ENCODE results near the gene GOLT1A.

The GOLT1A gene

GRCh38 chr1:204227351-204227750 is 13.6 kb upstream of the GOLT1A start:
- Histone ChIP-seq H3K4me1 (ENCODE audit: insufficient read depth, low read length) (no peaks in the 10 kb centered on the region), H3K9ac (ENCODE audit: low read depth, low read length) (no peak overlapping the region), H3K27me3 (ENCODE audit: insufficient read depth, low read length, poor library complexity) (peaks cover 10% of the 10 kb centered on the region), H3K4me2 (ENCODE audit: insufficient read depth, low read length) (no peak overlapping the region), H3K27ac (ENCODE audit: low read length) (no peak overlapping the region), H3K9me3 (ENCODE audit: insufficient read depth, low read length, severe bottlenecking) (no peaks in the 10 kb centered on the region), H3K79me2 (ENCODE audit: insufficient read depth, low read length) (no peaks in the 10 kb centered on the region), H2AFZ (ENCODE audit: low read depth, low read length) (no peak overlapping the region), H3K4me3 (ENCODE audit: low read depth in 1 of 2, low read length in 2 of 2) (no peak overlapping the region), H3K36me3 (ENCODE audit: insufficient read depth, low read length) (no peaks in the 10 kb centered on the region), H4K20me1 (ENCODE audit: insufficient read depth, low read length) (no peaks in the 10 kb centered on the region)
- no peak for DNase-seq
- TF ChIP-seq EZH2 (IDR thresholded peaks at IDR 0.05; ENCODE audit: borderline replicate concordance, low read depth, low read length, severe bottlenecking): no peak
- ATAC-seq (ENCODE audit: insufficient read depth, low read depth): no peak

DNA sequence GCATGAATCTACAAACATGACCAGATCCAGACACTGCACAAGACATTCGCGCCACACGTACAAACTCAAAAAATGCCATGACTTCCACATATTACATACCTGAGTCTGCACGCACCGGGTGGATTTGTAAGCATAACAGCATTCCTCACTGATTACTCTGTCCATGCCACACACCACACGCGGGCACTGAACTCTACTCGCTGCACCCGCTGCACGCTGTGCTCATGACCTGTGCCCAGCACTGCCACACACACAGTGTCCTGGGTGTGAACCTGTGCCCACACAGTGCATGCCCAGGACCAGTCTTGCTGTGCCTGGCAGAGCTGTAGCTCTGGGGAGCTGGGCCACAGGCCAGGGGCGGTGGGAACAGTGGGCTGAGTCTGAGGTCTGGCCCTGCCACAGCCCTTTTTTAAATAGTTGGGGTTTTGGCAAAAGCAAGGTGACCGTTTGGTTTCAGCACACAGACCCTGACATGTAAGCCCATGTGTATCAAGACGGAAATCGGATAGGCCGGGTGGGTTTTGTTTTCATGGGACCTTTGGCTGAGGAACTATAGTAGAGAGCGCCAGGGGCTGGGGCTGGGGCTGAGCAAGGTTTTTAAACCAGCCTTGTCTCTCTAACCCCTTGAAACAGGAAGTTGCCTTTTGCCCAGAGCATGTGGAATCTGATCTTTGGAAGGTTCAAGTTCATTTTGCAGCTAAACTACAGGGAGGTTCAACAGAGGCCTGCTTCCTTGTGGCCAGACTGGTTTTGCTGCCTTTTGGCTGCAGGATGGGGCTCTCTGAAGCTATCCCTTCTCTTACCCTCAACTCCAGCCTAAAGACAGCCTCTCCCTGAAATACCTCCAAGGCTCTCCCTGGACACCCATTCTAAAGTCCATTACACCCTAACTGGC is 12.3 kb upstream of the GOLT1A start:
- H3K9ac ChIP-seq (ENCODE audit: low read depth, low read length): no peak overlapping the region
- no peaks in the 10 kb centered on the region for H3K4me1 ChIP-seq (ENCODE audit: insufficient read depth, low read length)
- H3K36me3 ChIP-seq (ENCODE audit: insufficient read depth, low read length): no peaks in the 10 kb centered on the region
- no peak overlapping the region for H3K27ac ChIP-seq (ENCODE audit: low read length)
- no peaks in the 10 kb centered on the region for H4K20me1 ChIP-seq (ENCODE audit: insufficient read depth, low read length)
- H3K9me3 ChIP-seq (ENCODE audit: insufficient read depth, low read length, severe bottlenecking): no peaks in the 10 kb centered on the region
- H2AFZ ChIP-seq (ENCODE audit: low read depth, low read length): no peak overlapping the region
- no peak overlapping the region for H3K4me2 ChIP-seq (ENCODE audit: insufficient read depth, low read length)
- DNase-seq (no peak), ATAC-seq (ENCODE audit: insufficient read depth, low read depth) (no peak)
- H3K79me2 ChIP-seq (ENCODE audit: insufficient read depth, low read length): no peaks in the 10 kb centered on the region
- TF ChIP-seq EZH2 (IDR thresholded peaks at IDR 0.05; ENCODE audit: borderline replicate concordance, low read depth, low read length, severe bottlenecking) (no peak), CTCF (IDR thresholded peaks at IDR 0.05; ENCODE audit: borderline replicate concordance, extremely low read depth, low read length, poor library complexity, severe bottlenecking) (no peak)
- no peak overlapping the region for H3K4me3 ChIP-seq (ENCODE audit: low read depth in 1 of 2, low read length in 2 of 2)
- H3K27me3 ChIP-seq (ENCODE audit: insufficient read depth, low read length, poor library complexity): peaks cover 10% of the 10 kb centered on the region

DNA sequence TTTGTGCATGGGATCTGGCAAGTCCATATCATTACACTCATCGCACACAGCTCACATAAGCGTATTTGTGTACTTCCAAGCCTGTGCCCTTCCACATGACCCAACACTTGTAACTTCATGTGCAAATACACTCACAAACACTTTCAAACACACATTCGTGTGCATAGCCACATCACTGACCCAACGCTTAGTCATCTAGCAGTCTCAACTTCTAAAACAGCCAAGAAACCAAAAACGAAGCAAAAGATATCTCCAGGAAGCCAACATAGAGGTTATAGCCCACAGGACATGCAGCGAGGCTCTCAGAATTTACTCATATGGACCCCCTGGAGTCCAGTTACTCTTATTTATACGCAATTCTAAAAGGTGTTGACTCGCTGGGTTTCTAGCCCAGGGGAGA is 10.9 kb upstream of the GOLT1A start:
- DNase-seq: no peak
- Histone ChIP-seq H2AFZ (ENCODE audit: low read depth, low read length) (no peak overlapping the region), H3K9ac (ENCODE audit: low read depth, low read length) (no peak overlapping the region), H3K79me2 (ENCODE audit: insufficient read depth, low read length) (no peaks in the 10 kb centered on the region), H3K27ac (ENCODE audit: low read length) (no peak overlapping the region), H3K9me3 (ENCODE audit: insufficient read depth, low read length, severe bottlenecking) (no peaks in the 10 kb centered on the region), H3K4me3 (ENCODE audit: low read depth in 1 of 2, low read length in 2 of 2) (no peak overlapping the region), H3K4me1 (ENCODE audit: insufficient read depth, low read length) (no peaks in the 10 kb centered on the region), H4K20me1 (ENCODE audit: insufficient read depth, low read length) (no peaks in the 10 kb centered on the region), H3K4me2 (ENCODE audit: insufficient read depth, low read length) (no peak overlapping the region), H3K27me3 (ENCODE audit: insufficient read depth, low read length, poor library complexity) (peaks cover 10% of the 10 kb centered on the region), H3K36me3 (ENCODE audit: insufficient read depth, low read length) (no peaks in the 10 kb centered on the region)
- ATAC-seq (ENCODE audit: insufficient read depth, low read depth): no peak
- TF ChIP-seq CTCF (IDR thresholded peaks at IDR 0.05; ENCODE audit: borderline replicate concordance, extremely low read depth, low read length, poor library complexity, severe bottlenecking): no peak
- no peak for TF ChIP-seq EZH2 (IDR thresholded peaks at IDR 0.05; ENCODE audit: borderline replicate concordance, low read depth, low read length, severe bottlenecking)

DNA sequence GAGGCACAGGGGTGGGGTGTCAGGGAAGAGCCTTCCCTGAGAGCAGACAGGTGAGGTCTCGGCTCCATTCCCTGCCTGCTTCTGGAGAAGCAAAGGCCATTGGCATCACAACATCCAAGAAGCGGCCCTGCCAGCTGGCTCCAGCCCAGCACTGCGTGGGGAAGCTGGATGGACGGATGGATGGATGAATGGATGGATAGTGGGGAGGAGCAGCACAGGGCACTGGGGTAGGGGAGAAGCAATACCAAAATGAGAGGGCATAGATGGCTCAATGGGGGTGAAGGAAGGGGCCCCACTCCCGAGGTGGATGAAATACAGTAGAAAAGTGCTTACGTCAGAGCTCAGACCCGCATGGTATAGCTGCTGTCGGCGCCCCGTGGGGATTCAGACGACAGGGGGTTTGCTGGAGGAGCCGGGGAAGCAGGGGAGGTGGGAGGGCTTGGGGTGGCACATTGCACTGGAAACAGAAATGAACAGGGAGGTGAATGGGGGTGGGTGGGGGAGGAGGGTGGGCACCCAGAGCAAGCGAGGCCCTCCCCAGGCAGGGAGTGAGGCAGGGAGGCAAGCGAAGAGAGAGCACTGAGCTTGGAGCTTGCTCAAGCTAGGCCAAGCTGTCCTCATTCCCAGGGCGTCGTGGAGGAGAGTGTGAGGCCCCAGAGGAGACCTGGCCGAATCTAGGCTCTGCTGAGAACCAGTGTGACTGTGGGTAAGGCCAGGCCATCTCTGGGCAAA is 9.5 kb upstream of the GOLT1A start:
- Histone ChIP-seq H3K9me3 (ENCODE audit: insufficient read depth, low read length, severe bottlenecking) (no peaks in the 10 kb centered on the region), H3K9ac (ENCODE audit: low read depth, low read length) (no peak overlapping the region), H4K20me1 (ENCODE audit: insufficient read depth, low read length) (no peaks in the 10 kb centered on the region), H3K36me3 (ENCODE audit: insufficient read depth, low read length) (no peaks in the 10 kb centered on the region), H2AFZ (ENCODE audit: low read depth, low read length) (no peak overlapping the region), H3K27ac (ENCODE audit: low read length) (no peak overlapping the region), H3K4me1 (ENCODE audit: insufficient read depth, low read length) (no peaks in the 10 kb centered on the region), H3K4me3 (ENCODE audit: low read depth in 1 of 2, low read length in 2 of 2) (no peak overlapping the region), H3K79me2 (ENCODE audit: insufficient read depth, low read length) (no peaks in the 10 kb centered on the region), H3K27me3 (ENCODE audit: insufficient read depth, low read length, poor library complexity) (peaks cover 10% of the 10 kb centered on the region), H3K4me2 (ENCODE audit: insufficient read depth, low read length) (no peak overlapping the region)
- TF ChIP-seq CTCF (IDR thresholded peaks at IDR 0.05; ENCODE audit: borderline replicate concordance, extremely low read depth, low read length, poor library complexity, severe bottlenecking) (no peak), EZH2 (IDR thresholded peaks at IDR 0.05; ENCODE audit: borderline replicate concordance, low read depth, low read length, severe bottlenecking) (no peak)
- ATAC-seq (ENCODE audit: insufficient read depth, low read depth) (no peak), DNase-seq (no peak)
